Neural progenitor cell (in vitro differentiated cells): ENCODE measurements around the gene SCN2B. TPM values are rescaled to one million over a fixed set of nuclear protein-coding genes. Genes with fewer than 3 reads are reported as not detected.
A peak's percentile ranks its signal among the peaks of the same experiment; 100 is the strongest.

Experiments used
- DNase-seq: peaks from one replicate; pipeline ENCODE4 v3.0.0-alpha.2; 2016; ENCODE audit warnings: low spot score
- H2AFZ ChIP-seq: fragments of 200-600 bp; sonication (generic); replicated peaks from 2 replicates; pipeline ENCODE4 v1.6.1; 2016; ENCODE audit warnings: antibody characterized with exemption
- H3F3A ChIP-seq: fragments of 200-600 bp; sonication (generic); 2 replicates; pipeline ENCODE4 v1.6.1; 2016; ENCODE audit warnings: antibody characterized with exemption, low read depth
- H3K27ac ChIP-seq: fragments of 200-600 bp; sonication (generic); 2 replicates; pipeline ENCODE4 v1.5.1; 2016; ENCODE audit warnings: mild to moderate bottlenecking
- H3K27me3 ChIP-seq: fragments of 200-600 bp; sonication (generic); 2 replicates; pipeline ENCODE4 v1.6.1; 2016; ENCODE audit warnings: mild to moderate bottlenecking, moderate library complexity
- H3K36me3 ChIP-seq: fragments of 200-600 bp; sonication (generic); 2 replicates; pipeline ENCODE4 v1.5.1; 2016
- H3K4me1 ChIP-seq: fragments of 200-600 bp; sonication (generic); 2 replicates; pipeline ENCODE4 v1.6.1; 2016; ENCODE audit warnings: mixed run types
- H3K4me2 ChIP-seq: fragments of 200-600 bp; sonication (generic); 2 replicates; pipeline ENCODE4 v1.6.1; 2016
- H3K4me3 ChIP-seq: fragments of 200-600 bp; sonication (generic); 2 replicates; pipeline ENCODE4 v1.5.1; 2016
- H3K79me2 ChIP-seq: fragments of 200-600 bp; sonication (generic); 2 replicates; pipeline ENCODE4 v1.6.1; 2016; ENCODE audit warnings: low read depth
- H3K9ac ChIP-seq: fragments of 200-600 bp; sonication (generic); 2 replicates; pipeline ENCODE4 v1.6.1; 2016
- H3K9me3 ChIP-seq: fragments of 200-600 bp; sonication (generic); 2 replicates; pipeline ENCODE4 v1.5.1; 2016; ENCODE audit warnings: low read depth
- H4K20me1 ChIP-seq: fragments of 200-600 bp; sonication (generic); 2 replicates; pipeline ENCODE4 v1.6.1; 2016; ENCODE audit warnings: low read depth
- H3K27ac Mint-ChIP-seq: 3 replicates; pipeline ENCODE4 v1.8.0; 2021; ENCODE audit warnings: mixed read lengths
- H3K27me3 Mint-ChIP-seq: 2 replicates; pipeline ENCODE4 v1.8.0; 2022; ENCODE audit warnings: low read depth, mild to moderate bottlenecking, inconsistent platforms, moderate library complexity, mixed read lengths; ENCODE audit not compliant: insufficient read depth
- H3K36me3 Mint-ChIP-seq: 3 replicates; pipeline ENCODE4 v1.8.0; 2021; ENCODE audit warnings: mixed read lengths
- H3K4me1 Mint-ChIP-seq: 3 replicates; pipeline ENCODE4 v1.8.0; 2021; ENCODE audit warnings: mixed read lengths
- H3K4me3 Mint-ChIP-seq: 3 replicates; pipeline ENCODE4 v1.8.0; 2021; ENCODE audit warnings: mild to moderate bottlenecking, moderate library complexity, mixed read lengths
- H3K9me3 Mint-ChIP-seq: 3 replicates; pipeline ENCODE4 v1.8.0; 2020; ENCODE audit warnings: mixed read lengths
- CTCF ChIP-seq: fragments of 200-600 bp; sonication (generic); IDR thresholded peaks from 2 replicates; pipeline ENCODE4 v1.5.1; 2017; ENCODE audit warnings: antibody characterized with exemption, mild to moderate bottlenecking
- EZH2 ChIP-seq: fragments of 200-600 bp; sonication (generic); IDR thresholded peaks from 2 replicates; pipeline ENCODE4 v1.6.1; 2017; ENCODE audit warnings: antibody characterized with exemption, mild to moderate bottlenecking, moderate library complexity
- EZH2phosphoT487 ChIP-seq: fragments of 200-600 bp; sonication (generic); IDR thresholded peaks from 2 replicates; pipeline ENCODE4 v1.6.1; 2017; ENCODE audit warnings: antibody characterized with exemption
- total RNA-seq: library from RNA; depleted of rRNA; stranded (reverse); fragments of >200 nt; gene quantifications from 2 replicates; pipeline ENCODE4 v1.2.3, GENCODE V29; 2015; ENCODE audit warnings: low replicate concordance

Gene SCN2B
- total RNA-seq, 1 donor from 2014 or later, result 0.15 TPM

GRCh38 chr11:118219244-118219643 is 42.8 kb upstream of the SCN2B start:
- Mint-ChIP-seq H3K27me3 (peaks cover 2% of the 10 kb centered on the region), H3K9me3 (no peaks in the 10 kb centered on the region), H3K36me3 (no peaks in the 10 kb centered on the region), H3K4me1 (no peaks in the 10 kb centered on the region), H3K27ac (no peak overlapping the region), H3K4me3 (no peak overlapping the region)
- no peak overlapping the region for H3K4me2 ChIP-seq
- no peaks in the 10 kb centered on the region for H3F3A ChIP-seq
- H3K9me3 ChIP-seq, result no peaks in the 10 kb centered on the region
- H4K20me1 ChIP-seq, result no peaks in the 10 kb centered on the region
- H3K36me3 ChIP-seq, result no peaks in the 10 kb centered on the region
- H2AFZ ChIP-seq, result no peak overlapping the region
- H3K4me3 ChIP-seq, result no peak overlapping the region
- no peak overlapping the region for H3K9ac ChIP-seq
- H3K79me2 ChIP-seq, result no peaks in the 10 kb centered on the region
- no peaks in the 10 kb centered on the region for H3K27me3 ChIP-seq
- DNase-seq, result no peak
- no peak for TF ChIP-seq CTCF
- no peak for TF ChIP-seq EZH2
- TF ChIP-seq EZH2phosphoT487, result no peak
- H3K27ac ChIP-seq, result no peak overlapping the region
- H3K4me1 ChIP-seq, result peaks cover 2% of the 10 kb centered on the region

- Histone ChIP-seq H2AFZ (no peak overlapping the region), H3K9me3 (no peaks in the 10 kb centered on the region), H3K4me3 (no peak overlapping the region), H3K4me2 (no peak overlapping the region), H3K27me3 (no peaks in the 10 kb centered on the region), H3K79me2 (no peaks in the 10 kb centered on the region), H3F3A (peaks cover 12% of the 10 kb centered on the region), H3K36me3 (no peaks in the 10 kb centered on the region), H4K20me1 (no peaks in the 10 kb centered on the region), H3K9ac (no peak overlapping the region), H3K4me1 (peaks cover 17% of the 10 kb centered on the region), H3K27ac (no peak overlapping the region)
- TF ChIP-seq EZH2phosphoT487 (no peak), CTCF (no peak), EZH2 (no peak)
- Mint-ChIP-seq H3K9me3 (no peaks in the 10 kb centered on the region), H3K4me1 (peaks cover 8% of the 10 kb centered on the region), H3K27ac (no peak overlapping the region), H3K36me3 (no peaks in the 10 kb centered on the region), H3K27me3 (peaks cover 2% of the 10 kb centered on the region), H3K4me3 (no peak overlapping the region)
- no peak for DNase-seq
These were observed 41.1 kb upstream of the SCN2B start for GRCh38 chr11:118217575-118217974.

- H3K4me1 Mint-ChIP-seq, result peaks cover 15% of the 10 kb centered on the region
- H3K36me3 ChIP-seq, result no peaks in the 10 kb centered on the region
- no peaks in the 10 kb centered on the region for H3K27me3 ChIP-seq
- TF ChIP-seq EZH2, result no peak
- no peak for TF ChIP-seq CTCF
- no peak for TF ChIP-seq EZH2phosphoT487
- H3K9me3 ChIP-seq, result no peaks in the 10 kb centered on the region
- no peaks in the 10 kb centered on the region for H3K79me2 ChIP-seq
- peak overlapping the region; percentile 22 for H2AFZ ChIP-seq
- H3K27me3 Mint-ChIP-seq, result no peaks in the 10 kb centered on the region
- H3K4me1 ChIP-seq, result peaks cover 24% of the 10 kb centered on the region
- no peak for DNase-seq
- no peak overlapping the region for H3K27ac ChIP-seq
- H4K20me1 ChIP-seq, result no peaks in the 10 kb centered on the region
- no peak overlapping the region for H3K9ac ChIP-seq
- no peak overlapping the region for H3K4me2 ChIP-seq
- H3K4me3 ChIP-seq, result no peak overlapping the region
- no peak overlapping the region for H3K27ac Mint-ChIP-seq
- peaks cover 19% of the 10 kb centered on the region for H3F3A ChIP-seq
- H3K36me3 Mint-ChIP-seq, result no peaks in the 10 kb centered on the region
- no peaks in the 10 kb centered on the region for H3K9me3 Mint-ChIP-seq
- no peak overlapping the region for H3K4me3 Mint-ChIP-seq
These were observed 40.4 kb upstream of the SCN2B start for GRCh38 chr11:118216621-118217481.
